ENCODE data around the gene GREM2.

GREM2 gene

GRCh38 chr1:240455228-240455821 is 156.6 kb downstream of the GREM2 start:
- Mint-ChIP-seq H3K27me3 (no peaks in the 10 kb centered on the region), H3K4me3 (no peak overlapping the region), H3K27ac (no peak overlapping the region), H3K9me3 (no peaks in the 10 kb centered on the region), H3K4me1 (ENCODE audit: low read depth) (no peaks in the 10 kb centered on the region), H3K36me3 (ENCODE audit: low read depth) (no peaks in the 10 kb centered on the region)
- no peak for DNase-seq

DNA sequence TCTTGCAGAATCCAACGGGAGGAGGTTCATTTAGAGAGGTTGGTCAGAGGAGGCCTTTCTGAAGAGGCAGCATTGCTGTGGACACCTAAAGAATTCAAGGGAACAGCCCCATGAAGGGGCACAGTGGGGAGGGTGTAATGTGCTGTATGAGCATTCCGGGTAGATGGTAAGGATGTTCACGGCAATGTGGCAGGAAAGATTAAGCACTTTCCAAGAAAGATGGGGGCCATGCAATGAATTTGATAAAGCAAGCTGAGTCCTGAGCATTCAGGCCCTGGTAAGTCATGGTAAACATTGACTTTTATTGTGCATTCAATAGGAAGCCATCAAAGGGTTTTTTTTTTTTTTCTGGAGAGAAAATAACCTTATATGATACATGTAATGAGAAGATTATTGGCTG is 166.6 kb downstream of the GREM2 start:
- DNase-seq: no peak
- no peaks in the 10 kb centered on the region for H3K36me3 Mint-ChIP-seq (ENCODE audit: low read depth)
- no peaks in the 10 kb centered on the region for H3K27me3 Mint-ChIP-seq
- H3K4me3 Mint-ChIP-seq: no peak overlapping the region
- H3K27ac Mint-ChIP-seq: no peak overlapping the region
- no peaks in the 10 kb centered on the region for H3K9me3 Mint-ChIP-seq
- H3K4me1 Mint-ChIP-seq (ENCODE audit: low read depth): no peaks in the 10 kb centered on the region

- Mint-ChIP-seq H3K27ac (no peak overlapping the region), H3K9me3 (no peaks in the 10 kb centered on the region), H3K4me3 (no peak overlapping the region), H3K36me3 (ENCODE audit: low read depth) (no peaks in the 10 kb centered on the region), H3K27me3 (no peaks in the 10 kb centered on the region), H3K4me1 (ENCODE audit: low read depth) (no peaks in the 10 kb centered on the region)
- DNase-seq: no peak
These were observed 170.3 kb downstream of the GREM2 start for GRCh38 chr1:240441669-240442068.

All from activated T-cell treated with anti-CD3 and anti-CD28 coated beads, Interleukin-2, amount 50 U/mL, for 24 hours (primary cell).